PC-9 (cell line): ENCODE results near the gene ACOXL. TPM values are rescaled to one million over a fixed set of nuclear protein-coding genes. Genes with fewer than 3 reads are reported as not detected.

Experiments used
- BruUV-seq: library from RNA; stranded (reverse); fragments of 400-500 nt; replicated peaks from 2 replicates; lab custom pipeline; 2021; lab: Mats Ljungman, UMichigan
- CTCF ChIA-PET: fragments of 300-600 bp; sonication (Branson Sonifier 250); formaldehyde crosslinking; loops from one replicate; lab custom pipeline; 2022; ENCODE audit warnings: antibody characterized with exemption; lab: Charles Lee
- POLR2A ChIA-PET: fragments of 300-600 bp; sonication (Branson Sonifier 250); formaldehyde crosslinking; loops from one replicate; lab custom pipeline; 2022; ENCODE audit warnings: antibody characterized with exemption; ENCODE audit not compliant: unreplicated experiment; lab: Charles Lee
- DNase-seq, 2 experiments: peaks; one replicate each; pipeline versions ENCODE4 v3.0.0 to v3.0.0-alpha.2; 2015 to 2022; ENCODE audit warnings: mixed read lengths in 1 of 2
- H2AFZ ChIP-seq: fragments of 200-600 bp; sonication (generic); 2 replicates; pipeline ENCODE4 v1.8.1; 2017; ENCODE audit warnings: antibody characterized with exemption
- H3F3A ChIP-seq: fragments of 200-600 bp; sonication (generic); 2 replicates; pipeline ENCODE4 v1.8.1; 2017; ENCODE audit warnings: antibody characterized with exemption, mild to moderate bottlenecking, low read depth; ENCODE audit not compliant: insufficient read depth
- H3K27ac ChIP-seq: fragments of 200-600 bp; sonication (generic); 2 replicates; pipeline ENCODE4 v1.6.1; 2016; ENCODE audit warnings: mixed run types
- H3K27me3 ChIP-seq: fragments of 200-600 bp; sonication (generic); 2 replicates; pipeline ENCODE4 v1.6.1; 2016; ENCODE audit warnings: low read depth, mixed run types; ENCODE audit not compliant: insufficient read depth
- H3K36me3 ChIP-seq: fragments of 200-600 bp; sonication (generic); 2 replicates; pipeline ENCODE4 v1.6.1; 2016; ENCODE audit warnings: low read depth, mixed run types
- H3K4me1 ChIP-seq: fragments of 200-600 bp; sonication (generic); replicated peaks from 2 replicates; pipeline ENCODE4 v1.6.1; 2016; ENCODE audit warnings: mixed run types; ENCODE audit not compliant: insufficient read depth
- H3K4me2 ChIP-seq: fragments of 200-600 bp; sonication (generic); 2 replicates; pipeline ENCODE4 v1.6.1; 2017; ENCODE audit warnings: mixed run types
- H3K4me3 ChIP-seq: fragments of 200-600 bp; sonication (generic); 2 replicates; pipeline ENCODE4 v1.6.1; 2016; ENCODE audit warnings: mixed run types
- H3K79me2 ChIP-seq: fragments of 200-600 bp; sonication (generic); 2 replicates; pipeline ENCODE4 v1.6.1; 2017; ENCODE audit warnings: low read depth, mixed run types
- H3K9me2 ChIP-seq: fragments of 200-600 bp; sonication (generic); 2 replicates; pipeline ENCODE4 v1.8.1; 2017; ENCODE audit warnings: mild to moderate bottlenecking; ENCODE audit not compliant: insufficient read depth
- H3K9me3 ChIP-seq: fragments of 200-600 bp; sonication (generic); 2 replicates; pipeline ENCODE4 v1.8.1; 2016; ENCODE audit warnings: low read depth; ENCODE audit not compliant: insufficient read depth
- H4K20me1 ChIP-seq: fragments of 200-600 bp; sonication (generic); 2 replicates; pipeline ENCODE4 v1.8.1; 2017; ENCODE audit not compliant: insufficient read depth
- EZH2 ChIP-seq: fragments of 200-600 bp; sonication (generic); IDR thresholded peaks from 2 replicates; pipeline ENCODE4 v1.8.0; 2017; ENCODE audit warnings: antibody characterized with exemption, low read depth
- intact Hi-C: fragments of 100-400 bp; cut with micrococcal nuclease; formaldehyde crosslinking; loops from one replicate; pipeline ENCODE4 v1.10.0; 2022; ENCODE audit not compliant: unreplicated experiment
- total RNA-seq: library from RNA; stranded (reverse); gene quantifications from 2 replicates; pipeline ENCODE4 v1.2.3, GENCODE V29; 2021
- TF ChIP-seq, protein P1 (sequence below): fragments of 200-600 bp; sonication (generic); conservative IDR thresholded peaks from 2 replicates; pipeline ENCODE4 v1.6.1; 2017; ENCODE audit warnings: mixed run types, antibody characterized with exemption, mild to moderate bottlenecking, moderate library complexity

The ACOXL gene
- total RNA-seq, 1 experiment from 2014 or later: 10.7 TPM

- no peak overlapping the region for H3K27ac ChIP-seq
- H3K4me3 ChIP-seq: no peak overlapping the region
- no peaks in the 10 kb centered on the region for H3K36me3 ChIP-seq
- no peak for DNase-seq
- intact Hi-C loops: no loop called here
- H2AFZ ChIP-seq: no peak overlapping the region
- TF ChIP-seq EZH2: no peak
- TF ChIP-seq, protein P1, sequence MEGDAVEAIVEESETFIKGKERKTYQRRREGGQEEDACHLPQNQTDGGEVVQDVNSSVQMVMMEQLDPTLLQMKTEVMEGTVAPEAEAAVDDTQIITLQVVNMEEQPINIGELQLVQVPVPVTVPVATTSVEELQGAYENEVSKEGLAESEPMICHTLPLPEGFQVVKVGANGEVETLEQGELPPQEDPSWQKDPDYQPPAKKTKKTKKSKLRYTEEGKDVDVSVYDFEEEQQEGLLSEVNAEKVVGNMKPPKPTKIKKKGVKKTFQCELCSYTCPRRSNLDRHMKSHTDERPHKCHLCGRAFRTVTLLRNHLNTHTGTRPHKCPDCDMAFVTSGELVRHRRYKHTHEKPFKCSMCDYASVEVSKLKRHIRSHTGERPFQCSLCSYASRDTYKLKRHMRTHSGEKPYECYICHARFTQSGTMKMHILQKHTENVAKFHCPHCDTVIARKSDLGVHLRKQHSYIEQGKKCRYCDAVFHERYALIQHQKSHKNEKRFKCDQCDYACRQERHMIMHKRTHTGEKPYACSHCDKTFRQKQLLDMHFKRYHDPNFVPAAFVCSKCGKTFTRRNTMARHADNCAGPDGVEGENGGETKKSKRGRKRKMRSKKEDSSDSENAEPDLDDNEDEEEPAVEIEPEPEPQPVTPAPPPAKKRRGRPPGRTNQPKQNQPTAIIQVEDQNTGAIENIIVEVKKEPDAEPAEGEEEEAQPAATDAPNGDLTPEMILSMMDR: no peak
- no peaks in the 10 kb centered on the region for H3K79me2 ChIP-seq
- no peaks in the 10 kb centered on the region for H3K4me1 ChIP-seq
- no peak overlapping the region for H3K4me2 ChIP-seq
- ChIA-PET CTCF (no interaction called here), POLR2A (no interaction called here)
- H3K27me3 ChIP-seq: no peaks in the 10 kb centered on the region
- no peaks in the 10 kb centered on the region for H3K9me3 ChIP-seq
- H4K20me1 ChIP-seq: no peaks in the 10 kb centered on the region
- no peaks in the 10 kb centered on the region for H3K9me2 ChIP-seq
- BruUV-seq: no TSS peak
- 0 out of 2 replicates have a peak, but pooled peaks cover 3% of the 10 kb centered on the region for H3F3A ChIP-seq
These were observed 250.8 kb downstream of the ACOXL start for GRCh38 chr2:110983133-110983532.

DNA sequence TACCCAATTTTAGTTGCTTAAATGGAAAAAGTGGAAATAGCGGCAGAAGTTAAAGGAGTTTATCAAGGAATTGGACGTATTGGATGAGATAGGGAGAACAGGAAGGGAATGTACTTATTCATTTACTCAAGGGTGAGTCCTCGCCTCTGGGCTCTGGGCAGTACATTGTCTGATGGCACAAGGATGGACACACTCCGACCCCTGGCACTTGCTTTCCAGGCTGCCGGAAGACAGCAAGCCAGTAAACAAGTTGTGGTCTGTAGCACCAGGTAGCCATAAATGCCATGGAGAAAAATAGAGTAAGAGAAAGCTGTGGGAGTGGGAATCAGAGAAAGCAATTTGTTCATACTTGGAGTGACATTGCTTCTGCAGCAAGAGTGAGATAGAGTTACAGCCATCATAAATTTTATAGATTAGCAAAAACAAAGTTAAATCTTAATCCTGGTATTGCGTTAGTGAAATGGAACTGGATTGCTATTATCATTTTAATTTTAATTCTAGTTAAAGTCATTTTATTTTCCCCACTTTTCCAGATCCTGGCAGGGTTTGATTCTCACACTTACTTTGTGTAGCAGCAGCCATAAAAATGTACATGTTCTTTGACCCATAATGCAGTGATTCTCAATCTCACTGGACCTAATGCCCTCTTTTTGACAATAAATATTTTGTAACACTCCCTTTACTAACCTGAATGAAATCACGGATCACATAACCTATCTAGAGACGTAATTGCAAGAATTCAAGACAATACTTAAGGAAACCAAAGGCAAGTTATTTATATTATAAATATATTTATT, 252.5 kb downstream of the ACOXL start:
- no TSS peak for BruUV-seq
- no peaks in the 10 kb centered on the region for H3K9me3 ChIP-seq

DNA sequence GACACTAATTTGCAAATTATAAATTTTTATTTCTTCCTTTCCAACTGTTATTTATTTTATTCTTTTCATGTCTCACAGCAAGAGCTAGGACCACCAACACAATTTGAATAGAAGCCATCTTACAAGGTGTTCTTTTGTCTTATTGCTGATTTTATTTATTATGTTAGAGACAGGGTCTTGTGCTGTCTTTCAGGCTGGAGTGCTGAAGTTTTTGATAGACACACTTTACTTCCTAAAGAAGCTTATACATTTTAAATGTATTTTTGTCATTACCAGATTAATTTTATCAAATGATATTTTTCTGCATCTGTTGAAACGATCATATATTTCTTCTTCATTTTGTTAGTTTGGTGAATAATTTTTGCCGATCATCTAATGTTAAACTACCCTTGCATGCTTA, 258.1 kb downstream of the ACOXL start:
- no peak for DNase-seq
- TF ChIP-seq, protein P1: no peak
- TF ChIP-seq EZH2: no peak
- no peaks in the 10 kb centered on the region for H3K27me3 ChIP-seq
- H2AFZ ChIP-seq: no peak overlapping the region
- BruUV-seq: no TSS peak
- H3K4me3 ChIP-seq: no peak overlapping the region
- H3F3A ChIP-seq: no peaks in the 10 kb centered on the region
- POLR2A ChIA-PET: no interaction called here
- H3K9me3 ChIP-seq: no peaks in the 10 kb centered on the region
- H3K27ac ChIP-seq: no peak overlapping the region
- no peaks in the 10 kb centered on the region for H3K9me2 ChIP-seq
- no peaks in the 10 kb centered on the region for H3K79me2 ChIP-seq
- H3K4me2 ChIP-seq: no peak overlapping the region
- no peaks in the 10 kb centered on the region for H3K36me3 ChIP-seq
- peaks cover 7% of the 10 kb centered on the region; the same call in 1 of the 2 replicates for H3K4me1 ChIP-seq
- CTCF ChIA-PET: no interaction called here
- intact Hi-C loops: no loop called here
- no peaks in the 10 kb centered on the region for H4K20me1 ChIP-seq

More for the DNA sequence above, 252.5 kb downstream of the ACOXL start:
- Histone ChIP-seq H3F3A (0 out of 2 replicates have a peak, but pooled peaks cover 3% of the 10 kb centered on the region), H3K9me2 (no peaks in the 10 kb centered on the region), H3K79me2 (no peaks in the 10 kb centered on the region), H2AFZ (no peak overlapping the region), H3K4me1 (no peaks in the 10 kb centered on the region), H3K4me3 (no peak overlapping the region), H4K20me1 (no peaks in the 10 kb centered on the region), H3K27me3 (no peaks in the 10 kb centered on the region), H3K36me3 (no peaks in the 10 kb centered on the region), H3K4me2 (no peak overlapping the region), H3K27ac (no peak overlapping the region)
- ChIA-PET CTCF (no interaction called here), POLR2A (interaction anchor here (0.6 kb wide), 1 partner anchor 235 kb away, joined by 3 read pairs; no protein-coding TSS in a partner anchor)
- DNase-seq: no peak
- TF ChIP-seq, protein P1: no peak
- TF ChIP-seq EZH2: no peak
- intact Hi-C loops: no loop called here
